HG03097 (cell line): ENCODE results near the gene RARB.

Experiments
- ATAC-seq: cut with Tn5 transposase; IDR thresholded peaks from one replicate; pipeline ENCODE4 v1.9.1; 2021; ENCODE audit not compliant: unreplicated experiment, low FRiP score

Gene RARB

GRCh38 chr3:25497096-25497495 is 69.0 kb downstream of the RARB start:
- no peak for ATAC-seq

- ATAC-seq = no peak
Measured at GRCh38 chr3:25500706-25501210, 72.7 kb downstream of the RARB start.

- no peak for ATAC-seq
Measured at GRCh38 chr3:25502233-25502632, 74.2 kb downstream of the RARB start.

GRCh38 chr3:25503898-25504301 is 75.8 kb downstream of the RARB start:
- no peak for ATAC-seq

- ATAC-seq = no peak
Measured at GRCh38 chr3:25505581-25505980, 77.5 kb downstream of the RARB start.

GRCh38 chr3:25507811-25508210 is 79.7 kb downstream of the RARB start:
- no peak for ATAC-seq

- ATAC-seq = no peak
Measured at GRCh38 chr3:25508433-25508832, 80.4 kb downstream of the RARB start.

GRCh38 chr3:25508901-25509300 is 80.8 kb downstream of the RARB start:
- no peak for ATAC-seq

- no peak for ATAC-seq
Measured at GRCh38 chr3:25510797-25511196, 82.7 kb downstream of the RARB start.

GRCh38 chr3:25511972-25512721 is 84.1 kb downstream of the RARB start:
- no peak for ATAC-seq

GRCh38 chr3:25513642-25514266 is 85.7 kb downstream of the RARB start:
- ATAC-seq = no peak

GRCh38 chr3:25515171-25515570 is 87.1 kb downstream of the RARB start:
- no peak for ATAC-seq

- no peak for ATAC-seq
Measured at GRCh38 chr3:25520926-25521559, 93.0 kb downstream of the RARB start.

GRCh38 chr3:25527336-25527735 is 99.3 kb downstream of the RARB start:
- ATAC-seq = no peak

- ATAC-seq = no peak
Measured at GRCh38 chr3:25527801-25528200, 99.7 kb downstream of the RARB start.

- no peak for ATAC-seq
Measured at GRCh38 chr3:25531971-25532370, 103.9 kb downstream of the RARB start.

- no peak for ATAC-seq
Measured at GRCh38 chr3:25532431-25533162, 104.5 kb downstream of the RARB start.

- ATAC-seq = no peak
Measured at GRCh38 chr3:25533399-25533798, 105.3 kb downstream of the RARB start.

- no peak for ATAC-seq
Measured at GRCh38 chr3:25534007-25534406, 105.9 kb downstream of the RARB start.

- ATAC-seq = no peak
Measured at GRCh38 chr3:25536521-25537391, 108.7 kb downstream of the RARB start.
